Thyroid gland (tissue), 4 donors: Measurements from ENCODE around the gene C10orf120. TPM values are rescaled to one million over a fixed set of nuclear protein-coding genes. Genes with fewer than 3 reads are reported as not detected.

Source experiments
- DNase-seq, 2 donors: peaks; one replicate each; pipeline ENCODE4 v3.0.0-alpha.2; 2019
- H3K27ac ChIP-seq, 3 donors: fragments of 200-600 bp; sonication (generic); 1 replicate in 2 of 3; 2 replicates in 1 of 3; pipeline ENCODE4 v1.5.1; 2016 to 2019; ENCODE audit warnings: mild to moderate bottlenecking in 1 of 3, moderate library complexity in 1 of 3
- H3K27me3 ChIP-seq: fragments of 200-600 bp; sonication (generic); one replicate; pipeline ENCODE4 v1.5.1; 2019
- H3K36me3 ChIP-seq, 2 donors: fragments of 200-600 bp; sonication (generic); one replicate each; pipeline ENCODE4 v1.5.1; 2016 to 2019
- H3K4me1 ChIP-seq, 2 donors: fragments of 200-600 bp; sonication (generic); one replicate each; pipeline ENCODE4 v1.5.1; 2017 to 2019
- H3K4me3 ChIP-seq, 3 donors: fragments of 200-600 bp; sonication (generic); replicated peaks in 1 of 3; 1 replicate in 2 of 3; 2 replicates in 1 of 3; pipeline ENCODE4 v1.5.1; 2016; ENCODE audit warnings: mild to moderate bottlenecking in 1 of 3
- H3K9me3 ChIP-seq: fragments of 200-600 bp; sonication (generic); one replicate; pipeline ENCODE4 v1.5.1; 2017
- POLR2A ChIP-seq, 2 donors: fragments of 450-650 bp; IDR thresholded peaks; one replicate each; pipeline ENCODE4 v1.6.1; 2017; ENCODE audit warnings: antibody characterized with exemption in 2 of 2, mild to moderate bottlenecking in 2 of 2, moderate library complexity in 1 of 2
- WGBS, 2 donors: methylation state at CpG; one replicate each; pipeline ENCODE4 v1.1.5; 2017; 5-methylcytosine and 5-hydroxymethylcytosine counted together
- intact Hi-C: fragments of 100-400 bp; cut with DNase I; formaldehyde crosslinking; loops from one replicate; pipeline ENCODE4 v1.15.1; 2023
- total RNA-seq, 4 donors: library from RNA; depleted of rRNA; stranded (reverse); fragments of >200 nt; gene quantifications; one replicate each; pipeline ENCODE4 v1.2.3, GENCODE V29; 2016
- TF ChIP-seq, protein P1 (sequence below), 6 experiments: fragments of 200-600 bp in 3 of 6; fragments of 450-650 bp in 3 of 6; sonication (generic) in 3 of 6; IDR thresholded peaks; one replicate each; pipeline ENCODE4 v1.5.1; 2016 to 2019; ENCODE audit warnings: antibody characterized with exemption in 6 of 6, mild to moderate bottlenecking in 2 of 6, inconsistent platforms in 1 of 6, moderate library complexity in 1 of 6

The C10orf120 gene
- total RNA-seq, 4 donors from 2014 or later, result not detected

DNA sequence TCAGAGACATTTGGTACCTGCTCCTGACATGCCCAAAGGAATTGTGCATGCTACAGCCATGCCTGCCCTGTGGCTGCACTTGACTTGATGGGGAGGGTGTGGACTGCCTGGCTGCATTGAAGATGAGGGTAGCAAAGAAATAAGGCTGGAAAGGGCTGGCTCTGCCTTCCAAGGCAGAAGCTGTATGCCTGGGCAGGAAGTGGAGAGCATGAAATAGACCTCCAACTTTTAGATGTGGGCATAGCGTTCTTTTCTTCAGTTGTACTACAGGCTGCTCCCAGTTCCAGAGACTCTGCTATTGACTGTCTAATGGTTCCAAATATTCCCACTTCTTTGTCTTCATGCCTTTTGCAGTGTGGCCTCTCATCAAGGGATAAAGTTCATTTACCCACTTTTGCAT lies 3.0 kb downstream of the C10orf120 start:
- intact Hi-C loops, result no loop called here
- DNase-seq, result no peak
- no peak overlapping the region for H3K27ac ChIP-seq
- H3K27me3 ChIP-seq, result no peaks in the 10 kb centered on the region
- no peaks in the 10 kb centered on the region for H3K9me3 ChIP-seq
- TF ChIP-seq, protein P1, sequence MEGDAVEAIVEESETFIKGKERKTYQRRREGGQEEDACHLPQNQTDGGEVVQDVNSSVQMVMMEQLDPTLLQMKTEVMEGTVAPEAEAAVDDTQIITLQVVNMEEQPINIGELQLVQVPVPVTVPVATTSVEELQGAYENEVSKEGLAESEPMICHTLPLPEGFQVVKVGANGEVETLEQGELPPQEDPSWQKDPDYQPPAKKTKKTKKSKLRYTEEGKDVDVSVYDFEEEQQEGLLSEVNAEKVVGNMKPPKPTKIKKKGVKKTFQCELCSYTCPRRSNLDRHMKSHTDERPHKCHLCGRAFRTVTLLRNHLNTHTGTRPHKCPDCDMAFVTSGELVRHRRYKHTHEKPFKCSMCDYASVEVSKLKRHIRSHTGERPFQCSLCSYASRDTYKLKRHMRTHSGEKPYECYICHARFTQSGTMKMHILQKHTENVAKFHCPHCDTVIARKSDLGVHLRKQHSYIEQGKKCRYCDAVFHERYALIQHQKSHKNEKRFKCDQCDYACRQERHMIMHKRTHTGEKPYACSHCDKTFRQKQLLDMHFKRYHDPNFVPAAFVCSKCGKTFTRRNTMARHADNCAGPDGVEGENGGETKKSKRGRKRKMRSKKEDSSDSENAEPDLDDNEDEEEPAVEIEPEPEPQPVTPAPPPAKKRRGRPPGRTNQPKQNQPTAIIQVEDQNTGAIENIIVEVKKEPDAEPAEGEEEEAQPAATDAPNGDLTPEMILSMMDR (IDR thresholded peaks at IDR 0.05), result no peak
- TF ChIP-seq POLR2A (IDR thresholded peaks at IDR 0.05), result no peak
- no peak overlapping the region for H3K4me3 ChIP-seq
- H3K4me1 ChIP-seq, result no peaks in the 10 kb centered on the region
- WGBS, 2 donors, result 94 to 100% methylated on average over 1 of the region's 1 CpG
- no peaks in the 10 kb centered on the region for H3K36me3 ChIP-seq

DNA sequence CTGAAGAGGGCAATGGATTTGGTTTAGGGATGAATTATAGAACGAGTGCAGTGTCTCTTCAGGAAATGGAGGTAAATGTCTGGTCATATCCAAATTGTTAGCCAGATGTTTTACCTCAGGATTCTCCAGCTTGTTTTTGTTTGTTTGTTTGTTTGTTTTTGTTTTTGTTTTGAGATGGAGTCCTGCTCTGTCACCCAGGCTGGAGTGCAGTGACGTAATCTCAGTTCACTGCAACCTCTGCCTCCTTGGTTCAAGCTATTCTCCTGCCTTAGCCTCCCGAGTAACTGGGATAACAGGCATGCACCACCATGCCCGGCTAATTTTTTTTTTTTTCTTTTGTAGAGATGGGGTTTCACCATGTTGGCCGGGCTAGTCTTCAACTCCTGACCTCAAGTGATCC lies 6.9 kb downstream of the C10orf120 start:
- DNase-seq, result no peak
- H3K27ac ChIP-seq, result no peak overlapping the region
- H3K36me3 ChIP-seq, result no peaks in the 10 kb centered on the region
- H3K27me3 ChIP-seq, result no peaks in the 10 kb centered on the region
- H3K9me3 ChIP-seq, result no peaks in the 10 kb centered on the region
- intact Hi-C loops, result no loop called here
- TF ChIP-seq POLR2A (IDR thresholded peaks at IDR 0.05), result no peak
- TF ChIP-seq, protein P1 (IDR thresholded peaks at IDR 0.05), result no peak
- WGBS, 2 donors, result 79 to 89% methylated on average over 5 of the region's 5 CpGs
- no peaks in the 10 kb centered on the region for H3K4me1 ChIP-seq
- no peak overlapping the region for H3K4me3 ChIP-seq

DNA sequence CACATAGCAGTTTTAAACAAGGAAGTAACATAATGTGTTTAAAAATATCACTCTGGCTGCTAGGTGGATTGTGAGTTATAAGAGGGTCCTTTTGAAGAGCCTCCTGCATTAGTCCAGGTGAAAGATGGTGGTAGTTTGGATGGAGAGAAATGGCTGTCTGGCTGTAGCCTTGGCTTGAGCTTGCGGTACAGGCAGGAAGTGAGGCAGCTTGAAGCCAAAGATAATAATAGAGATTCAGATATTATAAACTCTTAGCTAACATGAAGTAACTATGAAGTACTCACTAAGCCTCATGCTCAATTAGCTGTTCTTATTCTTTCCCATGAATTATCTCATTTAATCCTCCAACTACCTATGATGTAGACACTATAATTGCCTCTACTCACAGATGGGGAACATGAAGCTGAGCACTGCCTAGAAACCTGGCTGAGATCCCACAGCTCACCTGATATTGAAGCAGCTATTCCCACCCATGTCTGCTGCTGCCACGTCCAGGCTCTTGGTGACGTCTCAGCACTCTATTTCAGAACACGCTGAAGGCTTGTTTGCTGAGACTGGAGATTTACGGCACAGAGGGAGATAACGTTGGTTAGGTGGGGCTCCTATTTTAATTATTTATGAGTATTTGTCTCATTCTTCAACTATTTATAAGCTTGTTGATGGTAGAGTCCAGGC lies 10.4 kb downstream of the C10orf120 start:
- no peak overlapping the region for H3K4me3 ChIP-seq
- H3K9me3 ChIP-seq, result no peaks in the 10 kb centered on the region
- no peak overlapping the region for H3K27ac ChIP-seq
- no peak for DNase-seq
- 79 to 84% methylated on average over 6 of the region's 6 CpGs for WGBS, 2 donors
- TF ChIP-seq, protein P1 (IDR thresholded peaks at IDR 0.05), result no peak
- no peak for TF ChIP-seq POLR2A (IDR thresholded peaks at IDR 0.05)
- intact Hi-C loops, result no loop called here
- no peaks in the 10 kb centered on the region for H3K36me3 ChIP-seq
- H3K4me1 ChIP-seq, result no peaks in the 10 kb centered on the region
- H3K27me3 ChIP-seq, result no peaks in the 10 kb centered on the region

DNA sequence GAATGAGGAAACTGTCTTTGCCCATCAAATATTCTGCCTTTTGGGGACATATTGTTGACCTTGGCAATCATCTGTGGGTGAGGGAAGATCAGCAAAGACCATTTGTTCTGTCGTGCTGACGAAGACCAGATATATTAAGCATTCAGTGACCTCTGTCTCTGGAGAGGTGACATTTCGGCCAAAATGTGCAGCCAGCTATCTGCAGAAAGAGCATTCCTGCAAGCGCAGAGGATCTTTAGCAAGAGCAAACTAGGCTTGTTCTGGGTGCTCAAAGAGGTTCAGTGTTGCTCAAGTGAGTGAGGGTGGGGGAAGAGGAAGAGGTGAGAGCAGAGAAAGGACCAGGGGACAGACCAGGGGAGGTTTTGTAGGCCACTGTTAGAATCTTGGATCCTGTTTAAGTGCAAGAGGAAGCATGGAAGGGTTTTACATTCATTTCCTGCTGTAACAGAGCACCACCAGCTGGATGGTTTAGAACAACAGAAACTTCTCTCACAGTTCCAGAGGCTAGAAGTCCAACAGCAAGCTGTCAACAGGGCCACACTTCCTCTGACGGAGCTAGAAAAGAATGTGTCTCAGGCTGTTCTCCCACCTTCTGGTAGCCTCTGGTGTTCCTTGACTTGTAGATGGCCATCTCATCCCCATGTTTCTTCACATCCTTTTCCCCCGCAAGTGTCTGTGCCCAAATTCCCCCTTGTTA lies 11.2 kb downstream of the C10orf120 start:
- Histone ChIP-seq H3K4me1 (no peaks in the 10 kb centered on the region), H3K27me3 (no peaks in the 10 kb centered on the region), H3K9me3 (no peaks in the 10 kb centered on the region), H3K36me3 (no peaks in the 10 kb centered on the region), H3K4me3 (no peak overlapping the region), H3K27ac (no peak overlapping the region)
- intact Hi-C loops, result no loop called here
- DNase-seq, result no peak
- WGBS, 2 donors, result 62 to 76% methylated on average over 6 of the region's 6 CpGs
- TF ChIP-seq, protein P1 (IDR thresholded peaks at IDR 0.05), result no peak
- no peak for TF ChIP-seq POLR2A (IDR thresholded peaks at IDR 0.05)

DNA sequence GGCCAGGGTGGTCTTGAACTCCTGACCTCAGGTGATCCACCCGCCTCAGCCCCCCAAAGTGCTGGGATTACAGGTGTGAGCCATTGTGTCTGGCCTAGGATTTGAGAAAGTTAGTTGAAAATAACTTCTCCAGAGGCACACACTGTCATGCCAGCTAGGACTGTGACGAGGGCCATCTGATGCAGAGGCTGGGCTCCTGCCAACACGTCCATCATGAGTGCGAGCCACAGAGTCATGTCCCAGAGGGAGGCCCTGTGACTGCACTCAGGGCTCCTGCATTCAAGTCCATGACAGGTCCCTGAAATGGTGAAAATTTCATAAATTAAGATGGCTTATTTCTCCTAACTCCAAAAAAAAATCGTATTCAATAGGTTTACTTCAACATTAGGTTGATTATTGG lies 17.1 kb downstream of the C10orf120 start:
- no peak overlapping the region for H3K27ac ChIP-seq
- no peaks in the 10 kb centered on the region for H3K27me3 ChIP-seq
- no peak overlapping the region for H3K4me3 ChIP-seq
- DNase-seq, result no peak
- TF ChIP-seq, protein P1 (IDR thresholded peaks at IDR 0.05), result no peak
- no peak for TF ChIP-seq POLR2A (IDR thresholded peaks at IDR 0.05)
- no peaks in the 10 kb centered on the region for H3K9me3 ChIP-seq
- H3K4me1 ChIP-seq, result no peaks in the 10 kb centered on the region
- intact Hi-C loops, result no loop called here
- WGBS, 2 donors, result 77 to 80% methylated on average over 5 of the region's 5 CpGs
- no peaks in the 10 kb centered on the region for H3K36me3 ChIP-seq
